IMR-90 (cell line): ENCODE data around the gene PNMA8C.

ENCODE experiments used
- FOS ChIP-seq: fragments of 150-350 bp; IDR thresholded peaks from 2 replicates; pipeline ENCODE4 v1.6.1; 2016; ENCODE audit warnings: low read depth, low read length
- MAFK ChIP-seq: IDR thresholded peaks from 2 replicates; pipeline ENCODE4 v1.6.1; 2012; ENCODE audit warnings: low read depth, low read length, improper control_type of control experiment
- MAZ ChIP-seq: IDR thresholded peaks from 2 replicates; pipeline ENCODE4 v1.6.1; 2012; ENCODE audit warnings: low read depth, mild to moderate bottlenecking, low read length, improper control_type of control experiment, moderate library complexity, borderline replicate concordance
- MXI1 ChIP-seq: IDR thresholded peaks from 2 replicates; pipeline ENCODE4 v1.6.1; 2012; ENCODE audit warnings: low read depth, mild to moderate bottlenecking, low read length, moderate library complexity, borderline replicate concordance
- POLR2A ChIP-seq: IDR thresholded peaks from 2 replicates; pipeline ENCODE4 v1.6.1; 2012; ENCODE audit warnings: mild to moderate bottlenecking, low read depth, low read length
- RAD21 ChIP-seq: IDR thresholded peaks from 2 replicates; pipeline ENCODE4 v1.6.1; 2012; ENCODE audit warnings: low read length, improper control_type of control experiment
- RCOR1 ChIP-seq: IDR thresholded peaks from 2 replicates; pipeline ENCODE4 v1.6.1; 2012; ENCODE audit warnings: mild to moderate bottlenecking, low read length, improper control_type of control experiment; ENCODE audit not compliant: insufficient replicate concordance
- RFX5 ChIP-seq: IDR thresholded peaks from 2 replicates; pipeline ENCODE4 v1.8.0; 2012; ENCODE audit warnings: low read depth, mild to moderate bottlenecking, low read length, moderate library complexity
- SMC3 ChIP-seq: fragments of 150-350 bp; IDR thresholded peaks from 2 replicates; pipeline ENCODE4 v1.6.1; 2016; ENCODE audit warnings: low read depth, mild to moderate bottlenecking, antibody characterized with exemption, low read length, moderate library complexity
- TF ChIP-seq, protein P1 (sequence below): conservative IDR thresholded peaks from 2 replicates; pipeline ENCODE4 v1.5.1; 2012; ENCODE audit warnings: mild to moderate bottlenecking, low read depth, low read length, improper control_type of control experiment
- TF ChIP-seq, protein P2 (sequence below): fragments of 150-350 bp; IDR thresholded peaks from 2 replicates; pipeline ENCODE4 v1.6.1; 2016; ENCODE audit warnings: low read depth, mild to moderate bottlenecking, low read length, moderate library complexity, borderline replicate concordance
- TF ChIP-seq, protein P3 (sequence below): fragments of 150-350 bp; IDR thresholded peaks from 2 replicates; pipeline ENCODE4 v1.6.1; 2017; ENCODE audit warnings: mild to moderate bottlenecking, antibody characterized with exemption, low read length, low read depth

DNA sequence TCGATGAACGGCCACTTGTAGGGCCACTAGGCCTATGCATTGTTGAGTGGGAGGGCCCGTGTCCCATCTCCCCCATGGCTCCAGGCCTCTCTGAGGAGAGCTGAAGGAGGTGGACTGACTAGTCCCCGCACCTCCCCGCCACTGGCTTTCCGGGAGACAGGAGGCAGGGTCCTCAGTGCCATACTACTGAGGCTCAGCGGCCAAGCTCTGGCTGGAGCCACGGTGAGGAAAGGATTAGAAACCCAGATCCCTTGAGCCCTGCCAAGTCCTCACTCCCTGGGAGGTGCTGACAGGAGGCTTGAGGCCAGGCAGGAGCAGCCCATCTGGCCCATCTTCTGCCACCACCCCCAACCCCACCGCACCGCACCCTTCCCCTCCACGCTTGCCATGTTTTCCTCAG lies 44.3 kb downstream of the PNMA8C start:
- TF ChIP-seq, protein P1, sequence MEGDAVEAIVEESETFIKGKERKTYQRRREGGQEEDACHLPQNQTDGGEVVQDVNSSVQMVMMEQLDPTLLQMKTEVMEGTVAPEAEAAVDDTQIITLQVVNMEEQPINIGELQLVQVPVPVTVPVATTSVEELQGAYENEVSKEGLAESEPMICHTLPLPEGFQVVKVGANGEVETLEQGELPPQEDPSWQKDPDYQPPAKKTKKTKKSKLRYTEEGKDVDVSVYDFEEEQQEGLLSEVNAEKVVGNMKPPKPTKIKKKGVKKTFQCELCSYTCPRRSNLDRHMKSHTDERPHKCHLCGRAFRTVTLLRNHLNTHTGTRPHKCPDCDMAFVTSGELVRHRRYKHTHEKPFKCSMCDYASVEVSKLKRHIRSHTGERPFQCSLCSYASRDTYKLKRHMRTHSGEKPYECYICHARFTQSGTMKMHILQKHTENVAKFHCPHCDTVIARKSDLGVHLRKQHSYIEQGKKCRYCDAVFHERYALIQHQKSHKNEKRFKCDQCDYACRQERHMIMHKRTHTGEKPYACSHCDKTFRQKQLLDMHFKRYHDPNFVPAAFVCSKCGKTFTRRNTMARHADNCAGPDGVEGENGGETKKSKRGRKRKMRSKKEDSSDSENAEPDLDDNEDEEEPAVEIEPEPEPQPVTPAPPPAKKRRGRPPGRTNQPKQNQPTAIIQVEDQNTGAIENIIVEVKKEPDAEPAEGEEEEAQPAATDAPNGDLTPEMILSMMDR: no peak
- no peak for TF ChIP-seq FOS
- TF ChIP-seq RAD21: no peak
- no peak for TF ChIP-seq SMC3
- no peak for TF ChIP-seq MAFK
- TF ChIP-seq, protein P2, sequence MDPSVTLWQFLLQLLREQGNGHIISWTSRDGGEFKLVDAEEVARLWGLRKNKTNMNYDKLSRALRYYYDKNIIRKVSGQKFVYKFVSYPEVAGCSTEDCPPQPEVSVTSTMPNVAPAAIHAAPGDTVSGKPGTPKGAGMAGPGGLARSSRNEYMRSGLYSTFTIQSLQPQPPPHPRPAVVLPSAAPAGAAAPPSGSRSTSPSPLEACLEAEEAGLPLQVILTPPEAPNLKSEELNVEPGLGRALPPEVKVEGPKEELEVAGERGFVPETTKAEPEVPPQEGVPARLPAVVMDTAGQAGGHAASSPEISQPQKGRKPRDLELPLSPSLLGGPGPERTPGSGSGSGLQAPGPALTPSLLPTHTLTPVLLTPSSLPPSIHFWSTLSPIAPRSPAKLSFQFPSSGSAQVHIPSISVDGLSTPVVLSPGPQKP: no peak
- no peak for TF ChIP-seq MXI1
- TF ChIP-seq POLR2A: no peak
- TF ChIP-seq, protein P3, sequence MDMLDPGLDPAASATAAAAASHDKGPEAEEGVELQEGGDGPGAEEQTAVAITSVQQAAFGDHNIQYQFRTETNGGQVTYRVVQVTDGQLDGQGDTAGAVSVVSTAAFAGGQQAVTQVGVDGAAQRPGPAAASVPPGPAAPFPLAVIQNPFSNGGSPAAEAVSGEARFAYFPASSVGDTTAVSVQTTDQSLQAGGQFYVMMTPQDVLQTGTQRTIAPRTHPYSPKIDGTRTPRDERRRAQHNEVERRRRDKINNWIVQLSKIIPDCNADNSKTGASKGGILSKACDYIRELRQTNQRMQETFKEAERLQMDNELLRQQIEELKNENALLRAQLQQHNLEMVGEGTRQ: no peak
- no peak for TF ChIP-seq MAZ
- TF ChIP-seq RCOR1: no peak
- no peak for TF ChIP-seq RFX5
